Activated CD8-positive, alpha-beta memory T cell treated with anti-CD3 and anti-CD28 coated beads for 24 hours (primary cell): ENCODE data around the gene PAIP2.
"Not testable (repeated sequence)": the region's sequence is repeated elsewhere in the genome, so short reads cannot be mapped to it uniquely, and the experiment has no call there.

Source experiments
- DNase-seq: peaks from one replicate; pipeline ENCODE4 v3.0.0-alpha.2; 2020

The PAIP2 gene

DNA sequence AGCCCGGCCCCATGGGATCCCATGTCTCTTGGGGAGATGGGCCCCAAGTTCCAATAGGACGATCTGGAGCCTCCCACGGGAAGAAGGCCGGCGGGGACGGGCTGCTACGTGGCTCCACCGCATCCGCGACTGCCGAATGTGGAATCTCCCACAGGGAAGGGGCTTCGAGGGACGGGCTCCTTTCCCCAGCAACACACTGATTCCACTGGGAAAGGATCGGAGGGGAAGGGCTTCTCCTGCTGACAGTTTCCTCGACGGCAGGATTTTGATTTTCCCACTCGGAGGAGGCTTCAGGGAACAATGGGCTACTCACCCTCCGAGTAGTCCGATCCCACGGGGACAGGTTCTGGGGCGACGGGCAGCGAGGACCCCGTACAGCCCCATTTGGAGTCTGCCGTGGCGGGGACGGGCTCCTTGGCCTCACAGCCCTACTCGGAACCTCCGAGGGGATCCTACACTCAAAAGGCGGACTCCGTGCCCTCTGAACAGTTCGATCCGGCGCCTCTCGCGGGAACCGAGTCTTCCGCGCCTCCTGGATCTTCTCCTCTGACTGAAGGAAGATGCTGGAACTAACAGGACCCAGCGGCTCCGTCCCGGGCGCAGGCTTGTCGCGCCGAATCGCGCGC lies 52.0 kb downstream of the PAIP2 start:
- no peak for DNase-seq

DNA sequence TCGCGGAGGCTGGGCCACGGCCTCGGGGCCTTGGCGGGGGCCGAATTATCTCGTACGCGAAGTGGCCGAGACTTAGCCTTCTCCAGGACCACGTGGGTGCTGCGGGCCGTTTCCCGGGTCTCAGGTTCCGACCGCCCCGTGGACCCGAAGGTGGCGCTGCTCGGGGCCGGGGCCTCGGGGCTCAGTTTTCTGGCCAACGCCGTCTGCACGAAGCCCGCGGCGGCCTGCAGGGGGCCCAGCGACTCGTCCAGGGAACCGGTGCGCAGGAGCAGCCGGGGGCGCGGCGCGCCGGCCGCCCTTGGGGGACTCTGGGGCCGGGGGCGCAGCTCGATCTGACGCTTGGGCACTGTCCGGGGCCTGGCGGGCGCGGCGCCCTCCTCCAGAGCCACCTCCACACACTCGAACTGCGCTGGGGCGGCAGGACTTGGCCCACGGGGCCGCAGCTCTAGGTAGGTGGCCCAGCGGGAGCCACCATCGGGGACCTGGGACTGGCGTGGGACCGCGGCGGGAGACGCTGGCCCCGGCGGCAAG lies 52.5 kb downstream of the PAIP2 start:
- peak; percentile 86 for DNase-seq

DNA sequence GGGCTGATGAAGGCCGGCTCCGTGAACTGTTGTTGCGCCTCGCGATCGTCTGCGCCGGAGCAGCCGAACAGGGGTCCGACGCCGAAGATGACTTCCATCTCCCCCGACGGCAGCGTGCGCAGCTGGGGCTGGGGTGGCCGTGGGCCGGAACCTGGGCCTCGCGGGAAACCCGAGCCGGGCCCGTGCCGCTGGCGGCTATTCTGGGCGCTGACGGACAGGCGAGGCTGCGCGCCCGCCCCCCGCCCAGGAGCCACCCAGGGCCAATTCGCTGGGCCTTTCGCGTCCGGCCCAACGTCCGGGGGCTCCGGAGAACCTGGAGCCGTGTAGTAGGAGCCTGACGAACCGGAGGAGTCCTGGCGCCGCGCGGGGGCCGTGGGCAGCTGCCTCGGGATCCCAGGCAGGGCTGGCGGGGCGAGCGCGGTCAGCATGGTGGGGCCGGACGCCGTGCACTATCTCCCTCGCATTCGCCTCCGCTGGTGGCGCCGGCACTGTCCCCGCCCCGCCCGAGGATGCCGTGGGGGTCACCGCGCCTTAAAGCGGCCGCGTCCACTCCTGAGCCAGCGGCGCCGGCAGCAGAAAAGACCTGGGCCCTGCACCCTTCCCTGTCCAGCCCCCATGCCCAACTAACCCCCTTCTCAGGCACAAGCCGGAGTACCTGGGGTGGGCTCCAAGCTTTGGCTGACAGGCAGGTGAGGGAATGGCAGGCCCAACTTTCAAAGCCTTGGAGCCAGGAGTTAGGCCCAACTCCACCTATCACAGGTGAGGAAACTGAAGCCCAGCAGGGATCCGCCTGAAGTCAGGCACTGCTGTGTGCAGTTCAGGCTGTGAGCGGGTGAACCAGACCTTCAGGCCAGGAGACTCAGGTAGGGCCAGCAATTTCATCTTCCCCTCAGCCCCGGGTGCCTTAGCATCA lies 53.3 kb downstream of the PAIP2 start, which contains the start of gene PROB1:
TSS of gene PROB1 (minus strand) at position 451 of the 913 bp plus-strand sequence. CDS start at position 428, 23 bp downstream.
- DNase-seq, result no peak

DNA sequence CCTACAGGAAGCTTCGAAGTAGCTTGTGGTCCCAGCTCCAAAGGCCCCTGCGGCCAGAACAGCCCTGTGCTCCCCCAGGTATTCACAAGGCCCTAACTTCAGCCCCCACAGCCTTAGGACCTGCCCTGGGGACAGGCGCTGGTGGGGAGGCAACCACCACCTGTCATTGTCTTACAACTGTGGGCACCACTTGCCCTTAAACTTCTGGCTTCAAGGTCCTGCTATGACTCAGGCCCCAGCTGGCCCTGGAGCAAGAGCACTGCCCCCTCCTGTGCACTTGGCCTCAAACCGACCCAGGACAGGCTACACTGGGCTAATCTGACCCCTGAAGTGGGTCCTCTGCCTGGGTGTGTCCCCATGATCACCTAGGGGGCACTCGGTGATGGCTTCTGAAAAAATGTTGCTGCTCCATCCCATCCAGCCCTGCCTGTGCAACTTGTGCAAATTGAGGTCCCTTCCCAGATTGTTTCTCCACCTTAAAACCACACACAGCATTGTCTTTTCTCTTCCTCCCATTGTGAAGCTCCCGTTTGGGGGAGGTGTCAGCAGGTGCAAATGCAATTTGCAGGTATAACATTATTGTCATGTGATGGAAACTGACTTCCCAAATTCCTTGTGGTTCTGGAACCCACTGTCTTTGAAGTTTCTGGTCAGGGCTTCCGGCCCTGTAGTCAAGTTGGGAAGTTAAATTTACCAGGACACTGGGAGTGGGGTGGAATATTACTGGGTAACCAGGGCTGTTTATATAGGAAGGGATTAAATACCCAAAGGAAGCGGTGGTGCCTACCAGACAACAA lies 54.4 kb downstream of the PAIP2 start:
- DNase-seq, result no peak

DNA sequence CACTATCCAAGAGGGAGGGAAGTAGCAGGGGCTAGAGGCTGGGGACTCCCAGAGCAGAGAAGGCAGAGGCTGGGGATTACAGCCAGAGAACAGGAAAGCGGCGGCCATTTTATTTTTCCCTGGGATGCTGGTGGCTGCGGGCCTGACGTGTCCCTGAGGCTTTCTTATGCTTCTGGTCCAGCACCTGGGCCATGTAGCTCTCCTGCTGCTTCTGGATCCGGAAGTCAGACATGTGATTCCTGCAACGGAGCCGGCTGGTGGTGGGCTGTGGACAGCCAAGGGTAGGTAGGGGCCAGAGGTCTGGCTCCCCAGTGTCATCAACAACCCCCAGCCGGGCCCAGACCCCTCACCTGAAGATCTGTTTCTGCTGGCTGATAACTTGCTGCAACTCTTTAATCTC lies 55.0 kb downstream of the PAIP2 start:
- no peak for DNase-seq

DNA sequence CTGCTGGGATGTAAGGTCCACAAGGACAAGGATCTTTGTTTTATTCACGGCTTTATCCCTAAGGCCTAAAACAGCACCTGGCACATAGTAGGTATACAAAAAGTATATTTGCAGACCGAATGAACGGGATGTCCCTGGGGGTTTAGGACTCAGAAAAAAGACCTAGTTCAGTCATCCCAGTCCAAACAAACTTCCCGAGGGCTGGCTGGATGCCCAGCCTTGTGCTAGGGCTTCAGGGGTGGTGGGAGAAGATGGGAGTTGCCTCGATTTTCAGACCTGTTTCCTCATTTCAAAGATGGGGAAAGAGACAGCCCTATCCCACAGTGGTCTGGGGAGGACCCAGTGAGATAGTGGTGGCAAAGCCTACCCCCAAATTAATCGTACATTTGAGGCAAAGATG lies 56.3 kb downstream of the PAIP2 start:
- DNase-seq, result no peak

DNA sequence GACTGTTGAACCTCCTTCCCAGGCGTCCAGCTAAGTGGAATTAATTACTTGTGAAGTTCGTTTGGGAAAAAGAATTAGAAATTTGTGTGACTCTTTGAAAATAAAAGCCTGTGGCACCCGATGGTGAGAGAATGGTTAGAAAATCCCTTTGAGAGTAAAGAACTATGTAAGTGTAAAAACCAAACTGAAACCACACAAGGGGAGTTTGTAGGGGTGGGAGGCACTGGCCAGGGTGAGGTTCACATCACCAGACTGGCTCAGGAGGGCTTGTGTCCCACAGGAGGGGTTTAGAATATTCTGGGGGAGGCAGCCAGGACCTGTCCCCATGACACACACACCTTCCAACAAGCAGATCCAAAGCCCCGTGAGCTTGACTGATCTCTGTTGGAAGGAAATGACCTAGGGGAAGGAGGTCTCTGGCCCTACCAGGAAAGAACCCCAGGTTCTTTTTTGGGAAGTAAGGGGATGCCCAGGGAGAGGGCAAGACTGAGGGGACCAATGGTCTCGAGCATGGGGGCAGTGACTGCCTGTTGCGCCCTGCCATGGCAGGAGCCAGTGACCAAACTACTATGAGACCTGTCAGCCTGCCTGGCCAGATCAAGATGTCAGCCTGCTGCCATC lies 58.0 kb downstream of the PAIP2 start:
- no peak for DNase-seq

DNA sequence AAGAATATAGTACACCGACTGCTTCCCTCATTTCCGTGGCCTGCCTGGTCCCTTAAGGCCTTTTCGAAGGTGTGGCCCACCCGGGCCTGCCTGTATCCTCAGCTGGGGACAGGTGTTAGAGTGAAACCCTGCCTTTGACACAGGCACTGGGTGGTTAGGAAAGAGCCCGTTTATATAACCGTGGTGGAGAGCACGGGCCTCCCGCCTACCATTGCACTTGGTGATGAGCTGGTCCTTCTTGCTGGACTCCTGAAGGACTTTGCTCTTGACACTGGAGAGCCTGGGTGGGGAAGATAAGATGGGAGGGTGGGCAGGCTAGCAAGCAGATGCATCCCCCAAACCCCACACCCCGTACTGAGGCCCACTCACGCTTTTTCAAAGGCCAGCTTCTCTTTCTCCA lies 59.9 kb downstream of the PAIP2 start:
- no peak for DNase-seq

DNA sequence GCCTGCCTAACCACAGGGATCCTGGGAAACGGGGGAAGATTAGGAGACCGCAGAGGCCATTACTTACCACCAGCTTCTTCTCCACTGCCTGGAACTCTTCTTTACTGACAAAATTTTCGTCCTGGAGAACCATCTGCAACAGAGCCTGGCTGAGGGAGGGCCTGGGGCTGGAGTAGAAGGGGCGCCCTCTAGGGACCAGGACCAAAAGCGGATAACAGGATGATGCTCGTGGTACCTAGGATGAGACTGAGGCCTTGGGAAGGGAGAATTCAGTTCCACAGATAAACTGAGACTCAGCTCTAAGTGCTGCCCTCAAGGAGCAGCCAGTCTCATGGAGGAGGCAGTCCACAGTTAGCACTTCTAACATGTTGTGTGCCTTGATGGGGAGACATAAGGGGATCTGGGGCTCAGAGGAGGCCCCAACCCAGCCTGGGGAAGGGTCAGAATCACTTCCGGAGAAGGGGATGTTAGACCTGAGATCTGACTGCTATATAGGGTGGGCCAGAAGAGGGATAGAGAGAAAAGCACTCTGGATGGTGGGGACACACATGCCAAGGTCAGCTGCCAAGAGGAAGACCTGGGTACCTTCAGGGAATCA lies 61.0 kb downstream of the PAIP2 start:
- no peak for DNase-seq

DNA sequence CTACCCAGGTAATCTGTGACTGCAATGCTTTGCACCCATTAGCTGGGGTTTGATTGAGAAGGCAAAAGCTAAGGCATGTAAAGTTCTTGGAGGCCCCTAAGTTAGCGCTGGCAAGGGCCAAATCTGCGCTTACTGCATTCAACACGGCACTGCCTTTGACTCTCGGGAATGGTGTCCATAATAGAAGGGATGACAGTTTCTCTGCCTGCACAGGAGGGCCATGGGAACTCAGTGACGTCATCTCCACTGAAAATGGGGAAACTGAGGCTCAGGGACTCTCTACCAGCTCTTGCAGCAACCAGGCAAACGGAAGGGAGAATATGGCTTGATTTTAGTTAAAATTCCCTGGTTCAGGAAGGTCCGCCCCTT lies 61.7 kb downstream of the PAIP2 start:
- DNase-seq, result no peak

DNA sequence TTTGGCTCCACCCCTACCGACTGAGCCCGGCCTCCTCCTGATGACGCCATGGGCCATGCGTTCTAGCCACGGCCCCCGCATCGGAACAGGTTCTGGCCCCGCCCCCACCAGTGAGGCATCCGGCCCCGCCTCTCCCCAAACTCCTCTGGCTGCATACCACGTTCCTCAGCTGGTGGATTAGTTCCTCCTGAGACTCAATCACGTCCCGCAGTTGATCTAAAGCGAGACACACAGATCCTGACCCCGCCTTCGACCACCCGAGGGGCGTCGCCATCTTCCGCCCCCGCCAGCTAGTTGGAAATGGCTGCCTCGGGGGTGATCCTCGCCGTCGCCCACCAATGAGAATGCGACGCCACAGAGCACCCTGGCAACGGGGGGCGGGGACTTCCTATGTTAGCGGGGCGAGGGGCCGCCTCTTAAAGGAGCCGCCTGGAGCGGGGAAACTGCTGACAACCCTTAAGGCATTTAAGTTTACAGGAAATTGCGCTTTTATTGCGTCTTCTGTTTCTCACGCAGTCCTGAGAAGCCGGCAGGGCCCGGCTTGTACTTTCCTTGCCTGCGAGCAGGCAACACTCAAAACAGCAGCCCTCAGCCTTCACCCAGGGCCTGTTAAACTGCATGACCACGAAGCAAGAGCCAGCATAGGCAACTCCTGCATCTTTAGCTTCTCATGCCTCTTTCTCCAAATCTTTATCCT lies 62.3 kb downstream of the PAIP2 start, which contains the start of gene SPATA24:
TSS of gene SPATA24 (minus strand) at position 303 of the 697 bp plus-strand sequence. CDS start at position 274, 29 bp downstream.
- peak; percentile 99 for DNase-seq

DNA sequence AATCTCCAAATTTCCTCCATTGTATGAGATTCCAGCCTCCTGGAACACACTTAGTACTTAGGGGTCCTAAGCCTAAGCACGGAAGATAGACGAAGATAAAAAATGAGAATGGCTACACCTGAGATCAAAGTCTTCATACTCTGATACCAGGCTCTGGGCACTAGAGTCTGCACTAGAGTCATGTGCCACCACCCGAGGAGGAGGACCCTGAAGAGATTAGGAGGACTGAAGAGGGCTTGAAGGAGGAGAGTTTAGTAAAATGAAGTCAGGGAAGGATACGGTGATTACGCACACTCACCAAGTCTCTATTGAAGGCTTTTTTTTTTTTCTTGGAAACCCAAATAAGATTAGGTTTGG lies 62.8 kb downstream of the PAIP2 start:
- DNase-seq, result no peak

DNA sequence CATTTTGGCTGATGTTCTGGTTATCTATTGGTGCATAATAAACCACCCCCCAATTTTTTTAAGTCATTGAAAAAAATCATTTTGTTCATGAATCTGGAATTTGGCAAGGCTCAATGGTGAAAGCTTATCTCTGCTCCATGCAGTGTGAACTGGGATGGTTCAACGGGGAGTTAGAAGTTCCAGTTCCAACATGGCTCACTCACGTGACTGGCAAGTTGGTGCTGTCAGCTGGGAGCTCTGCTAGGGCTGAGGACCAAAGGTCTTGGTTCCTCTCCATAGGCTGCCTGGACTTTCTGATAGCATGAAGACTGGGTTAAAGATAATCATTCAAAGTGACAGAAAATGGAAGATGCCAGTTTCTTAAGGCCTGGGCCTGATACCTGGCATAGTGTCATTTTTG lies 65.3 kb downstream of the PAIP2 start:
- no peak for DNase-seq

DNA sequence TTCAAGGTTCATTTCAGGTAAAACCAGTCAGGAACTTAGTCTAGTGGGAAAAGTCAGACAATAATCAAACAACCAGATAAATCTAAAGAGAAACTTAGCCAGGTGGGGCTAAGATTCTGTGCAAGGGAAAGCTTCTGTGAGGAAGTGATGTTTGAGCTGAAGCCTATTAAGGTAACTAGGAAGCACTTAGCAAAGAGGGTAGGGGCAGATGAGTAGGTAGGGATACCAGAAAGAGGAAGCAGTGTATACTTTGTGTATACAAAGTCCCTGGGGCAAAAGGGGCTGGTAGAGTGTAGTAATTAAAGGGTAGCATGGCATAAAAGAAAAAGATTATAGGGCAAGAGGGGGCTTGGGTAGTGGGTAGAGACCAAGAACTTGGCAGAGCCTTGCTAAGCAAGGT lies 65.9 kb downstream of the PAIP2 start:
- no peak for DNase-seq

DNA sequence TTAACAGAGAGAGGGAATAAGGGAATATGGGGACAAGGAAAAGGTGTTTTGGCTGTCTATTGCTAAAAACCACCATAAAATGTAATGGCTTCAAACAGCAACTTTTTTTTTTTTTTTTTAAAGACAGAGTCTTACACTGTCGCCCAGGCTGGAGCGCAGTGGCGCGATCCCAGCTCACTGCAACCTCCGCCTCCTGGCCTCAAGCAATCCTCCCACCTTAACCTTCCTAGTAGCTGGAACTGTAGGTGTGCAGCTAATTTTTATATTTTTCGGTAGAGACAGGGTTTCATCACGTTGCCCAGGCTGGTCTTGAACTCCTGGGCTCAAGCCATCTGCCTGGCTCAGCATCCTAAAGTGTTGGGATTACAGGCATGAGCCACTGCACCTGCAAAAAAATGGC lies 66.5 kb downstream of the PAIP2 start:
- DNase-seq, result no peak

DNA sequence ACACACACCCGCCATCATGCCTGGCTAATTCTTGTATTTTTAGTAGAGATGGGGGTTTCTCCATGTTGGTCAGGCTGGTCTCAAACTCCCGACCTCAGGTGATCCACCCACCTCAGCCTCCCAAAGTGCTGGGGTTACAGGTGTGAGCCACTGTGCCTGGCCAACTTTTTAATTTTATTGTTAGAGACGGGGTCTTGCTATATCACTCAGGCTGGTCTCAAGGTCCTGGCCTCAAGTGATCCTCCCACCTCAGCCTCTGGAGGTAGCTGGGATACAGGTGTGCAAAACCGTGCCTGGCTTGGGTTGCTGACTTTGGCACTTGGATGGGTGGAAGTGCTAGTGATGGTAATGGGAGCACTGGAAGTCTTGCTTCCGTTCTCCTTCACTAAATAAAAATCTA lies 67.5 kb downstream of the PAIP2 start:
- not testable (repeated sequence) for DNase-seq

DNA sequence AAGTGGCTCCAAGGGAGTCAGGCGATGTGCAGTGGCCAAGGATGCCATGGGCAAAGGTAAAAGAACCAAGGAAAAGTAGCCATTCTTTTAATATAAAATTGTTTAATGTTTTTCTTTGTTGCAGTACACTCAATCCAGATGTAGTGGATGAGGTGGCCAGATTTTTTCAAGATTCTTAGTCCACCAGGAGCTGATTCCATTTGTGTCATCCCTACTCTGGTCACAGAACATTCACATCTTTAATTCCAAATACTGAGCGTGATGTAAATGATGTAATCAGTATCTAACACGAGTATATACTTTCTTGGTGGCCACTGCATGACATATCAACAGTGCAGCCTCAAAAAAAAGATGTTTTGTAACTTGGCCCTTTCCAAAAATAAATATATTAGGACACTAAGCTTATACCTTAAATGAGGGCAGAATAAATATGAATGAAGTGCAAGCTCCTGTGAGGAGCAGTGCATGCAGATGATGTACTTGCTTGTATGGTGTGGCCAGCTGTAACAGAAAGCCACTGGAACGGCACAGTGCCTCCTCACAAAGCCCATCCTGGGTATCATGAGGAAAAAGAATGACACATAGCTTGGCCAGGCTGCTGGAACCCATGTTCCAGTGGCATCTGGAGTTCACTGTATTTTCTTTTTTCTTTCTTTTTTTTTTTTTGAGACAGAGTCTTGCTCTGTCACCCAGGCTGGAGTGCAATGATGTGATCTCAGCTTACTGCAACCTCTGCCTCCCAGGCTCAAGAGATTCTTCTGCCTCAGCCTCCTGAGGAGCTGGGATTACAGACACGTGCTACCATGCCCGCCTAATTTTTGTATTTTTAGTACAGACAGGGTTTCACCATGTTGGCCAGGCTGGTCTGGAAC lies 68.7 kb downstream of the PAIP2 start:
- DNase-seq, result no peak

DNA sequence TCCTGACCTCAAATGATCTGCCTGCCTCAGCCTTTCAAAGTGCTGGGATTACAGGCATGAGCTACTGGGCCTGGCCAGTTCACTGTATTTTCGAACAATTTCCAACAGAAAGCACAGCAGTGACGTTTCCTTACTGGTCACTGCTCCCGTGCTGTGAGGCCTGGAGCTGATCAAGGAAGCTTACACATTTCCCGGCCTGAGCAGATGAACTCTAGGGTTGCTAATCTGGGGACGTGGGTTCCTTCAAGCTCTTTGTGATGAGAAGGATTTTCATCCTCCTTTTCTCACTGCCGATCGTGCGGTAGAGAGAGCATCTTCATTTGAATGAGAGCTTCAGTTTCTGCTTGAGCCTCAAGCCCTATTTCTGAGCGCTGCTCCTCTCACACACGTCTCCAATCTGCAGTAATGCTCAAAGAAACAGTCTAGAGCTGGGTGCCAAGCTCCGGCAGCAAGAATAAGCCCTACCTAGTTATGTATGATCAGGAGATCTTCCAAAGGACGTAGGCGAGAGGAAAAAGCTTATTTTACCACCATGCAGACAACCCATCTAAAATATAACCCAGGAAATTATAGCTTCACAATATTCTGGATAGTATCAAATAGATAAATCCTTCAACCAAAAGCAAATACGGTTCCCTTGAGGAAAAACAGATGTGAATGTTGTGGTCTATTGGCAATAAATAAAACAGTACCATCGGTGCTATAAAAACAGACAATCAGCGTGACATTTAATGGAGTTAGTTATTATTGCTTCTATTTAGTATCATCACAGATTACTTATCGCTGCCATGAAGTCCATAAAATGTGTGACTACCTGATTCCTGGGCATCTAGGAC lies 69.6 kb downstream of the PAIP2 start:
- no peak for DNase-seq

DNA sequence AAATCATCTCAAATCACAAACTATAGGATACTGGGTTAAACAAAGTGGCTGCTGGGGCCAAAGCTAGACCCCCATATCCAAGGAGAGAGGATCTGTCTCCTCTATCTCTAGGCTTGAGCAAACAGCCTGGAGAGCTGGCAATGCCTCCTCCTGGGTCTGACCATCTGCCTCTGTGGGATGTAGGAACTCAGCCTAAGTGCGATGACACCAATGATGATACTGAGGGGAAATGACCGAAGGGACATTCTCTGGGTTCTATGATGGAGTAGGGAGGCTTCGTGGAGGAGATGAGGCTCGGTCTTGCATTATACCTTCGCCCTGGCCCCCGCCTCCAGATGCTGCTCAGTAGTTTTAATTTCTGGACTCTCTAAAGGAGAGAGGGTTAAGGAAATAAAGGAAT lies 71.5 kb downstream of the PAIP2 start:
- DNase-seq, result no peak

DNA sequence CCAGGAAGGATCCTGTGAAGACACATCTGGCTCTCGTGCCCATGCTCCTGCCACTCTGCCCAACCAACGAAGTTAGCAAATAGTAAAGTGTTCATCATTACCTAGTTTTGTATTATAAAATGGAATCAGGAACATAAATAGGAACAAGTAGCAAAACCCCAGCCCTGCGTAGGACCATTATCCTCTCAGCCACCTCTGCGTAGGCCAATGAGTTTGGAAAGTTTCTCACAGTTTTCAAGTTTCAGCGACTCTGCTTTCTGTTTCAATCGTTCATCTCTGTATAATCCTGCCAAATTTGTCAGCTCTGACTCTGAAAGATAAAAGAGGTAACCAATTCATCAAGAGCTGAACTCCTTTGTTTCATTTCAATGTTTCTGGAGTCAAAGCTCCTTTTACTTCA lies 72.3 kb downstream of the PAIP2 start:
- no peak for DNase-seq
